Motor neuron (in vitro differentiated cells): Measurements from ENCODE around the gene XG. TPM values are rescaled to one million over a fixed set of nuclear protein-coding genes. Genes with fewer than 3 reads are reported as not detected.
"Not testable (repeated sequence)": the region's sequence is repeated elsewhere in the genome, so short reads cannot be mapped to it uniquely, and the experiment has no call there.

Source experiments
- ATAC-seq, 8 experiments: fragments of 200-7000 bp; cut with Tn5 transposase; replicated peaks in 6 of 8; 2 replicates each; pipeline ENCODE4 v1.8.0; 2021; ENCODE audit warnings: mild to moderate bottlenecking in 8 of 8, moderate library complexity in 8 of 8
- H3K27ac ChIP-seq, 2 donors: fragments of 250-450 bp; sonication (Bioruptor Pico); 2 replicates each; pipeline ENCODE4 v1.9.0; 2021; ENCODE audit warnings: antibody characterized with exemption in 2 of 2, mild to moderate bottlenecking in 2 of 2, moderate library complexity in 1 of 2
- H3K4me1 ChIP-seq, 2 donors: fragments of 250-450 bp; sonication (Bioruptor Pico); replicated peaks in 1 of 2; 2 replicates each; pipeline ENCODE4 v1.6.1; 2021; ENCODE audit warnings: antibody characterized with exemption in 2 of 2, mild to moderate bottlenecking in 2 of 2, moderate library complexity in 1 of 2
- H3K4me3 ChIP-seq, 5 donors: fragments of 250-450 bp; sonication (Bioruptor Pico); 2 replicates each; pipeline ENCODE4 v1.9.0; 2021; ENCODE audit warnings: antibody characterized with exemption in 5 of 5, mild to moderate bottlenecking in 5 of 5, moderate library complexity in 4 of 5
- WGBS, 10 experiments: fragments of 450-650 bp; shearing (Covaris generic); methylation state at CpG; one replicate each; pipeline ENCODE4 v1.0.0; 2022; 5-methylcytosine and 5-hydroxymethylcytosine counted together
- in situ Hi-C, 9 experiments: fragments of 400-800 bp; cut with MboI; loops; one replicate each; pipeline ENCODE4 v1.15.0; 2021; ENCODE audit warnings: low sequenced_read_pairs in 9 of 9, low pct_unique_long_range_greater_than_20kb in 2 of 9; ENCODE audit not compliant: unreplicated experiment in 9 of 9
- total RNA-seq, 8 experiments: library from RNA; unstranded; fragments of 300-600 nt; gene quantifications; 2 replicates each; pipeline versions ENCODE4 v1.2.3 to v1.2.4, GENCODE V29; 2022

XG gene
- total RNA-seq, 8 experiments from 2014 or later, result 0.14 to 15.2 (median 0.90) TPM; not detected in 3

- no peak for ATAC-seq
- H3K27ac ChIP-seq, result no peak overlapping the region
- 79 to 100% (median 98%) methylated on average over 1 to 6 of the region's 6 CpGs; no CpG with 5 or more reads in 1 of the 10 experiments for WGBS, 10 experiments
- H3K4me3 ChIP-seq, result no peak overlapping the region
- in situ Hi-C loops, result no loop called here
- H3K4me1 ChIP-seq, result peaks cover 13 to 14% of the 10 kb centered on the region in 2 donors
Measured at GRCh38 chrX:2714551-2714950, 37.3 kb upstream of the XG start.

- in situ Hi-C loops, result no loop called here
- H3K27ac ChIP-seq, result no peak overlapping the region
- no peak for ATAC-seq
- H3K4me3 ChIP-seq, result no peak overlapping the region
- WGBS, 10 experiments, result 91 to 100% (median 94%) methylated on average over 4 to 9 of the region's 11 CpGs; no CpG with 5 or more reads in 5 of the 10 experiments
- H3K4me1 ChIP-seq, result peaks cover 8% of the 10 kb centered on the region in 2 donors
Measured at GRCh38 chrX:2715066-2715600, 36.7 kb upstream of the XG start.

- no peak for ATAC-seq
- WGBS, 10 experiments, result 50 to 100% (median 89%) methylated on average over 1 to 5 of the region's 5 CpGs; no CpG with 5 or more reads in 1 of the 10 experiments
Measured at GRCh38 chrX:2717312-2717711, 34.5 kb upstream of the XG start.

DNA sequence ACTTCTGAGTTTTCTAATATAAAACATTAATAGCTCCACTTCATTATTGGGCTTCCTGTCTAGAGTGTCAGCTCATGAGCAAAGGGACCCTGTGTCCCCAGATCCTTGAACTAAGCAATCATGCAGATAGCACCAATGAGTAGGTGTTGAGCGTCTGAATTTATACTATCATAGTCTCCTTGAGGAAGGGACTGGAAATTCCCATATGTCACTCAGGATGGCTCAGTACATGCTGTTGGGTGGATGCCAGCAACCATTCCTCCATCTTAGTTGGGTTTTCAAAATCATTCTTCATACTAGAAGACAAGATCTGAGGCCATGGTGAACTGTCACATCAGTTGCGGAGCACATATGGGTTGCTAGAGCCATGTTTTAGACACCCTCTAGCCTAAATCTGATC lies 33.0 kb upstream of the XG start:
- no peak for ATAC-seq
- no peak overlapping the region for H3K4me3 ChIP-seq
- no peak overlapping the region for H3K27ac ChIP-seq
- WGBS, 10 experiments, result 83 to 100% (median 100%) methylated on average over 1 of the region's 2 CpGs; no CpG with 5 or more reads in 6 of the 10 experiments
- no peaks in the 10 kb centered on the region for H3K4me1 ChIP-seq
- in situ Hi-C loops, result no loop called here

More at GRCh38 chrX:2717312-2717711, 34.5 kb upstream of the XG start:
- no peak overlapping the region for H3K27ac ChIP-seq
- H3K4me3 ChIP-seq, result no peak overlapping the region
- in situ Hi-C loops, result no loop called here
- H3K4me1 ChIP-seq, result no peaks in the 10 kb centered on the region

DNA sequence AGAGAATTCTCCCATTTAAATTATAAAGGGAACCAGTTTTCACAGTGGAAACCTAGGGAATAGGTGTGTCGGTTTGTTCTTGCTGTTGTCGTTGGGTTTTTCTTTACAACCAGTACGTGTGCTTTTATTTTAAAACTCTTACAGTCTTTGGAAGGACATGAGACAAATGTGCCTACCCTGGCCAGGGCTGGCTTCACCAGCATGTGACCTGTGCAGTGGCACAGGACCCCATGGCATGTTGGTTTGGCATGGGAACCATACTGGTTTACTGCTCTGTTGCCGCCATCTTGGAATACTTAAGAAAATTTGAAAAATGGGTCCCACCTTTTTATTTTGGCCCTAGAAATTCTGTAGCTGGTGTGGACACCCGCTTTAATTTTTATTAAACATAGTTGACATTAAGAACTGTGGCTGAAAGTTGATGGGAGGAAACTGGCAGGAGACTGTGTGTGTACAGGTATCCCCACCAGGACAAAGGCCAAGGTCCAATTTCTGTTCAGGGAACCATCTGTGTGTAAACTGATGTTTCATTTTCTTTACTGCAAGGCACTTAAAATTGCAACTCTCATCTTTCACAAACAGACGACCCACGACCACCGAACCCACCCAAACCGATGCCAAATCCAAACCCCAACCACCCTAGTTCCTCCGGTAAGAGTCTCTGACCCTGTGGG lies 31.9 kb upstream of the XG start:
- WGBS, 10 experiments, result 83 to 100% (median 98%) methylated on average over 1 to 10 of the region's 10 CpGs
- no peak overlapping the region for H3K27ac ChIP-seq
- H3K4me1 ChIP-seq, result no peaks in the 10 kb centered on the region
- in situ Hi-C loops, result no loop called here
- no peak overlapping the region for H3K4me3 ChIP-seq
- no peak for ATAC-seq

DNA sequence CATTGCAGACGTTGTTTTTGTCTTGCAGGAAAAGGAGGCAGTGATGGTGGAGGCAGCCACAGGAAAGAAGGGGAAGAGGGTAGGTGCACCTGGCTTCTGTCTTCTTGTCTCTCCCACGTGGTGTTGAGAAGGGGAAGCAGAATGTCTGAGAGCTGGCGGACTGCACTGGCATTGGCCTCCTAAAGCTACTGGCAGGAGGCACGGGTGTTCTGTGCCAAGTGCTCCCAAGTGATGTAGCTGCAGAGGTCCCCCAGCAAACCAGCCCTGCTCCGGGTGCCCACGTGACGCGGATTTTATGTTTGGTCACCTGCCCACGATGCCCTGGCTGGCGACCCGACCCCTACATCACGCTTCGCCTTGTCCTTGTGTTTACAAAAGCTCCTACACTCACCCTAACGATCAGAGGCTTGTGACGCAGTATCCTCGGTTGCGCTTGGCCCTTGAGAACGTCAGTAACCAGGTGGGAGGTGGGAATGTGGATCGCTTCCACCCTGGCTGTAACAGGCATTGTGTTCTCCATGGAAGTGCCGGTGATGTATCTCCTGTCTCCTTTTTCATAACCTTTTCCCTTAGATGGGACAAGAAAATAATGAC lies 28.5 kb upstream of the XG start:
- H3K4me3 ChIP-seq, result no peak overlapping the region
- ATAC-seq, result no peak
- in situ Hi-C loops, result no loop called here
- no peaks in the 10 kb centered on the region for H3K4me1 ChIP-seq
- 81 to 100% (median 97%) methylated on average over 1 to 13 of the region's 20 CpGs; no CpG with 5 or more reads in 1 of the 10 experiments for WGBS, 10 experiments
- no peak overlapping the region for H3K27ac ChIP-seq

DNA sequence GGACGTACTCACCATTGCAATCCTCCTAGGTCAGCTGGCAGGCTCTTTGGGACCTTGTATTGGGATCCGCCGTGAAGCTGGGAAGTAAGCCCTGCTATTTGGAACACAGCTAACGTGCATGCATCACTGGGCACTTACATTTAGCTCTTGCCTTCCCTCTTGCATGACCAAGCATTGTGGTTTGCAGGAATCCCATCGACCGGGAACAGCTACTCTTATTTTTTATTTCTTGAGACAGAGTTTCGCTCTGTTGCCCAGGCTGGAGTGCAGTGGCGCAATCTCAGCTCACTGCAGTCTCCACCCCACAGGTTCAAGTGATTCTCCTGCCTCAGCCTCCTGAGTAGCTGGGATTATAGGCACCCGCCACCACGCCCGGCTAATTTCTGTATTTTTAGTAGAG lies 24.6 kb upstream of the XG start:
- 70 to 100% (median 98%) methylated on average over 2 to 7 of the region's 11 CpGs; no CpG with 5 or more reads in 3 of the 10 experiments for WGBS, 10 experiments
- H3K4me3 ChIP-seq, H3K27ac ChIP-seq, ATAC-seq, H3K4me1 ChIP-seq, in situ Hi-C loops: not testable (repeated sequence)

DNA sequence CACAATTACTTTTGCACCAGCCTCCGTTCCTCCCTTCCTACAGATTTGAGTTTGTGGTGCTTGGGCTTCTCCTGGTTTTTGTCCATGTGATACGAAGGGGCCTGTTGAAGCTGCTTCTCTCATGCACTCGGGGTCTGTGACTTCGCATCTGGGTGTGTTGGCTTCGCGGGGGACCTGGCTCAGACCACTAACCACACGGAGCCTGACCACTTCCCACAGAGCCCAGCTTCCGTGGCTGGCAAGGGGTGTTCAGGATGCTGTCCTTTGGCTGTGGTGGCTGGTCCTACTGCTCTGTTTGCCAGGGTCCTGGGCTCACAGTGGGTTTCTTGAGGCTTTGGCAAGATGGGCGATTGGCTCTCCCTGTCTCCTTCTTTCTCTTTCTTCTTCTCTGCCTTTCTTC lies 19.8 kb upstream of the XG start:
- Histone ChIP-seq H3K4me1 (no peaks in the 10 kb centered on the region), H3K27ac (no peak overlapping the region), H3K4me3 (no peak overlapping the region)
- in situ Hi-C loops, result no loop called here
- 72 to 100% (median 87%) methylated on average over 1 to 8 of the region's 9 CpGs; no CpG with 5 or more reads in 2 of the 10 experiments for WGBS, 10 experiments
- ATAC-seq, result no peak

DNA sequence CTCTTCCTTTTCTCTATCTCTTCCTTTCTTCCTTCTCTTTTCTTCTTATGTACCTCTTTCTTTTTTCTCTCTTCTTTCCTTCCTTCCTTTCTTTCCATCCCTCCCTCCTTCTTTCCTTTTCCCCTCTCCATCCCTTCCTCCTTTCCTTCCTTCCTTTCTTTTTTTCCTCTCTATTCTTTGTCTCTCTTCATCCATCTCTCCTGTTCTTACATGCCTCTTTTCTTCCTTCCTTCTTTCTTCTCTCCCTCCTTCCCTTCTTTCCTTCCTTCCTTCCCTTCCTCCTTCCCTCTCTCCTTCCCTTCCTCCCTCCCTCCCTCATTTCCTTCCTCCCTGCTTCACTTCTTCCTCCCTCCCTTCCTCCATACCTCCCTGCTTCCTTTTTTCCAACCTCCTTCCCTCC lies 19.2 kb upstream of the XG start:
- in situ Hi-C loops, result no loop called here
- ATAC-seq, result no peak
- no peak overlapping the region for H3K27ac ChIP-seq

DNA sequence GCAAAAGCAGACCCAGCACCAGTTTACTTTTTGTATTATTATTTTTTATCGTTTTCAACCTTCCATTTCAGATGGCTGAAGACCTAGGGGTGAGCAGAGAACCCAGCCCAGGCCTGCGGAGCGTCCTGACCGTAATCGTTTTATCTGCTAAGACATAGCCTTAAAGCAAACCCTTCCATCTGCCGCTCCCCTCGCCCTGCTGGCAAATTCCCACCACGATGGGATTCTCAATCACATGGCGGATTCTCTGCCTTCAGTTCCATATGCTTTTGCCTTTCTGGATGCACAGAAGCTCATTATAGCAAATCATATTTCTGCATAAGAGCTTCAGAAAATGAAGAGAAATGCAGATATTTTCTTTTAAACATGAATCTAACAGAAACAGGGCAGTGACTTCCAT lies 18.6 kb upstream of the XG start:
- no peak for ATAC-seq
- in situ Hi-C loops, result no loop called here
- 82 to 100% (median 93%) methylated on average over 1 to 9 of the region's 9 CpGs; no CpG with 5 or more reads in 1 of the 10 experiments for WGBS, 10 experiments

More for the DNA sequence above, 19.2 kb upstream of the XG start:
- Histone ChIP-seq H3K4me1 (no peaks in the 10 kb centered on the region), H3K4me3 (no peak overlapping the region)

DNA sequence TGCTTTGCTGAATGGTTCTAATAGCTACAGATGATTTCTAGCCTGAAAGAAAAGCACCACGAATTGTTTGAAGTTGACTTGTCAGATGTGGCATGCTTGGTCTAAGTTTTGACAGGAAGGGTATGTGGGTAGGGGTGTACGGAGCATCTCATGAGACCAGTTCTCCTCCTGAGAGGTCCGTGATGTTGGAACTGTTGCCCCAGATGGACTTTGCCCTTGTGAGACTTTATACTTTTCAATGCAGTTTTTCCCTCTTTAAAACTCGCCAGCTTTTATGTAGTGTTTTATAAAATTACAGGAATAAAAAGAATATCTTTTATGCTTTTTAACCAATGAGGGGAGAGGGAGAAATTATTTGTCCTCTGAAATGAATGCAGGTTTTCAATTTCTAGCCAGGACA lies 16.6 kb upstream of the XG start:
- 90 to 100% (median 100%) methylated on average over 1 to 4 of the region's 4 CpGs; no CpG with 5 or more reads in 1 of the 10 experiments for WGBS, 10 experiments
- Histone ChIP-seq H3K4me1 (no peaks in the 10 kb centered on the region), H3K4me3 (no peak overlapping the region), H3K27ac (no peak overlapping the region)
- no peak for ATAC-seq
- in situ Hi-C loops, result no loop called here

More for the DNA sequence above, 18.6 kb upstream of the XG start:
- Histone ChIP-seq H3K4me3 (no peak overlapping the region), H3K4me1 (no peaks in the 10 kb centered on the region), H3K27ac (no peak overlapping the region)

DNA sequence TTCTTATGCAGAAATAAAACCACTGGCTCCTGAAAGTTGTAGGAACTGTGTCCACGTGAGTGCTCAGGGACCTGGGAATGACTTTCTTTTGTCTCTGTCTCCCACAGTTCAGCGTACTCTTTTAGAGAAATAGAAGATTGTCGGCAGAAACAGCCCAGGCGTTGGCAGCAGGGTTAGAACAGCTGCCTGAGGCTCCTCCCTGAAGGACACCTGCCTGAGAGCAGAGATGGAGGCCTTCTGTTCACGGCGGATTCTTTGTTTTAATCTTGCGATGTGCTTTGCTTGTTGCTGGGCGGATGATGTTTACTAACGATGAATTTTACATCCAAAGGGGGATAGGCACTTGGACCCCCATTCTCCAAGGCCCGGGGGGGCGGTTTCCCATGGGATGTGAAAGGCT lies 11.2 kb upstream of the XG start:
- Histone ChIP-seq H3K4me1 (no peaks in the 10 kb centered on the region), H3K4me3 (no peak overlapping the region), H3K27ac (no peak overlapping the region)
- no peak for ATAC-seq
- in situ Hi-C loops, result no loop called here
- WGBS, 10 experiments, result 69 to 100% (median 89%) methylated on average over 1 to 11 of the region's 11 CpGs; no CpG with 5 or more reads in 4 of the 10 experiments

- in situ Hi-C loops, result no loop called here
- no peak overlapping the region for H3K27ac ChIP-seq
- H3K4me3 ChIP-seq, result no peak overlapping the region
- ATAC-seq, result no peak
- H3K4me1 ChIP-seq, result peaks cover 0 to 4% of the 10 kb centered on the region in 2 donors
- WGBS, 10 experiments, result 95 to 100% (median 100%) methylated on average over 1 to 3 of the region's 3 CpGs; no CpG with 5 or more reads in 1 of the 10 experiments
Measured at GRCh38 chrX:2741386-2741785, 10.5 kb upstream of the XG start.
